Measurements from ENCODE around the gene GOLGA6D.
"Not testable (repeated sequence)": the region's sequence is repeated elsewhere in the genome, so short reads cannot be mapped to it uniquely, and the experiment has no call there.

The GOLGA6D gene

GRCh38 chr15:75335313-75335704 lies 52.7 kb downstream of the GOLGA6D start:
- DNase-seq: no peak

DNA sequence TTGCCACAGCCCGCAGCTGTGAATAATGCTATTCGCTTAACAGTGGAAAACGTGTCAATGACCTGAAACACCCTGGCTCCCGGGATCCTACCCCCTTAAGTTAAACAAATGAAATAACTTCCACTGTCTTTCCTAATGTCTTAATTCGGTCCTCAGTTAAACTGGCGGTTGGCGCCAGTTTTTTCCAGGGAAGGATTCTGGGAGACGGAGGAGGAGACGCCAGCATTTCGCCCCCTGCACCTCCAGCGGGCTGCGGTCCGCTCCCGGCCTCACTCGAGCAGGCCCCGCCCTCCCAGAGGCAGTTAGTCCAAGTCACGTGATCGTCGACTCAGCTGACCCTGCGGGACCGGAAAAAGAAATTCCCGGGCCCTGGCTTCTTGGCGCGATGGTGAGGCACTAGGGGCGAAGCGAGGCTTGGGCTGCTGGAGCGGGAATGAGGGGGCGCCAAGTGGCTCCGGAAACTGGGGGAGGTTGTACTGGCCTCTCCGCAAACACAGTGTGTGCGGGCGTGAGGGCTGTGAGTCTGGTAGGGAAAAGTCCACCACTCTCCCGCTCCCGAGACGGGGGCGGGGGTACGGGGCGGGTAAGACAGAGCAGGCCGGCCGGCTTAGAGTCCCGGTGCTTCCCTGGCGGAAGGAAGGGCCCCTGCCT lies 53.2 kb downstream of the GOLGA6D start, which contains the start of gene COMMD4:
TSS of gene COMMD4 (plus strand) at position 359 of the 651 bp plus-strand sequence. CDS start at position 386, 27 bp downstream.
- DNase-seq: peak; percentile 68

- DNase-seq: no peak
These were observed 56.1 kb downstream of the GOLGA6D start for GRCh38 chr15:75338661-75339240.

GRCh38 chr15:75339531-75340240 lies 57.1 kb downstream of the GOLGA6D start:
- DNase-seq: no peak

- DNase-seq: no peak
These were observed 59.6 kb downstream of the GOLGA6D start for GRCh38 chr15:75342221-75342620.

- not testable (repeated sequence) for DNase-seq
These were observed 61.3 kb downstream of the GOLGA6D start for GRCh38 chr15:75343953-75344352.
